ENCODE measurements around the gene FCRLA. TPM values are rescaled to one million over a fixed set of nuclear protein-coding genes. Genes with fewer than 3 reads are reported as not detected.

Gene FCRLA
- total RNA-seq, 1 experiment from 2014 or later = not detected

DNA sequence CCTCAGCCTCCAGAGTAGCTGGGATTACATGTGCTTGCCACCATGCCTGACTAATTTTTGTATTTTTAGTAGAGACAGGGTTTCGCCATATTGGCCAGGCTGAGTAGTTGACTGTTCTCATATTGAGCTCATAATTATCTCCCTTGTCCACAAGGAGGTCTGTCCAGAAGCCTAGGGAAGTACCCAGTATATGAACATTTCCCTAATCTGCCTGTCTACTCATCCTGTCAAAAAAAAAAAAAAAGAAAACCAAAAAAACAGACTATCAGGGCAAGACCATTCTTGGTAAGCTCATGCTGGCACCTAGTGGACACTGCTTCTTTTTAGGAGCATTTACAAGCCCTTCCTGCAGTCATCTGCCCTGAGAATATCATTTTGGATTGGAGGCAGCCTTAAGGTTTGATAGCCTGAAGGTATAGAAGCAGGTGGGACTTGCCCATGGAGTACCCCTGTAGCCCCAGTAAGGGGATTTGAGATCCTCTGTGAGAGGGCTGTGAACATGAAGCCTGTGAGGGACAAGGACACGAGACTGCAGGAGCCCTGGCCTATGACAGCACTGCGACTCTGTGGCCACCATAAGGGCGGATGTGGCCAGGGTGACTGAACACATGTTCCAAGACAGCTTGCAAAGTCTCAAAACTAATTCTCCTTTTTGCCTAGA is 31.7 kb downstream of the FCRLA start:
- no TSS peak for BruUV-seq (replicated peaks)
- CTCF ChIA-PET = interaction anchor here (0.6 to 1.4 kb wide), 11 partner anchors 11 to 319 kb away, joined by 3 to 16 read pairs (median 6); partner anchors contain the start of gene DUSP12
- Histone ChIP-seq H3K4me2 (ENCODE audit: low read length) (no peak overlapping the region), H3K4me3 (ENCODE audit: low read length) (no peak overlapping the region), H2AFZ (ENCODE audit: low read length) (no peak overlapping the region), H3K9ac (ENCODE audit: low read length) (no peak overlapping the region), H3K9me2 (replicated peaks; ENCODE audit: low read length) (no peaks in the 10 kb centered on the region), H3K9me3 (ENCODE audit: low read length) (no peaks in the 10 kb centered on the region), H3K4me1 (ENCODE audit: insufficient read depth, low read length) (peaks cover 47% of the 10 kb centered on the region), H3K27me3 (ENCODE audit: low read length) (no peaks in the 10 kb centered on the region), H3K36me3 (ENCODE audit: low read depth, low read length) (no peaks in the 10 kb centered on the region), H4K20me1 (ENCODE audit: low read length) (no peaks in the 10 kb centered on the region), H3F3A (ENCODE audit: low read length, unreplicated experiment) (no peaks in the 10 kb centered on the region), H3K27ac (ENCODE audit: low read length) (no peak overlapping the region), H3K79me2 (ENCODE audit: low read length) (peaks cover 9% of the 10 kb centered on the region)
- TF ChIP-seq, protein P1, sequence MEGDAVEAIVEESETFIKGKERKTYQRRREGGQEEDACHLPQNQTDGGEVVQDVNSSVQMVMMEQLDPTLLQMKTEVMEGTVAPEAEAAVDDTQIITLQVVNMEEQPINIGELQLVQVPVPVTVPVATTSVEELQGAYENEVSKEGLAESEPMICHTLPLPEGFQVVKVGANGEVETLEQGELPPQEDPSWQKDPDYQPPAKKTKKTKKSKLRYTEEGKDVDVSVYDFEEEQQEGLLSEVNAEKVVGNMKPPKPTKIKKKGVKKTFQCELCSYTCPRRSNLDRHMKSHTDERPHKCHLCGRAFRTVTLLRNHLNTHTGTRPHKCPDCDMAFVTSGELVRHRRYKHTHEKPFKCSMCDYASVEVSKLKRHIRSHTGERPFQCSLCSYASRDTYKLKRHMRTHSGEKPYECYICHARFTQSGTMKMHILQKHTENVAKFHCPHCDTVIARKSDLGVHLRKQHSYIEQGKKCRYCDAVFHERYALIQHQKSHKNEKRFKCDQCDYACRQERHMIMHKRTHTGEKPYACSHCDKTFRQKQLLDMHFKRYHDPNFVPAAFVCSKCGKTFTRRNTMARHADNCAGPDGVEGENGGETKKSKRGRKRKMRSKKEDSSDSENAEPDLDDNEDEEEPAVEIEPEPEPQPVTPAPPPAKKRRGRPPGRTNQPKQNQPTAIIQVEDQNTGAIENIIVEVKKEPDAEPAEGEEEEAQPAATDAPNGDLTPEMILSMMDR (conservative IDR thresholded peaks at IDR 0.05; ENCODE audit: low read depth, low read length) = peak; percentile 92
- TF ChIP-seq EZH2 (IDR thresholded peaks at IDR 0.05; ENCODE audit: low read length, unreplicated experiment) (no peak), EZH2phosphoT487 (IDR thresholded peaks at IDR 0.05; ENCODE audit: borderline replicate concordance, low read length) (no peak)
- DNase-seq (peak; percentile 91), ATAC-seq (peak; percentile 58)
- POLR2A ChIA-PET (ENCODE audit: unreplicated experiment) = interaction anchor here (1.2 kb wide), 1 partner anchor 12 kb away, joined by 4 read pairs; no protein-coding TSS in a partner anchor
- intact Hi-C loops (cut with micrococcal nuclease) = loop anchor here (1.0 to 2.0 kb wide), 2 partner anchors 91 to 126 kb away; no protein-coding TSS in a partner anchor

DNA sequence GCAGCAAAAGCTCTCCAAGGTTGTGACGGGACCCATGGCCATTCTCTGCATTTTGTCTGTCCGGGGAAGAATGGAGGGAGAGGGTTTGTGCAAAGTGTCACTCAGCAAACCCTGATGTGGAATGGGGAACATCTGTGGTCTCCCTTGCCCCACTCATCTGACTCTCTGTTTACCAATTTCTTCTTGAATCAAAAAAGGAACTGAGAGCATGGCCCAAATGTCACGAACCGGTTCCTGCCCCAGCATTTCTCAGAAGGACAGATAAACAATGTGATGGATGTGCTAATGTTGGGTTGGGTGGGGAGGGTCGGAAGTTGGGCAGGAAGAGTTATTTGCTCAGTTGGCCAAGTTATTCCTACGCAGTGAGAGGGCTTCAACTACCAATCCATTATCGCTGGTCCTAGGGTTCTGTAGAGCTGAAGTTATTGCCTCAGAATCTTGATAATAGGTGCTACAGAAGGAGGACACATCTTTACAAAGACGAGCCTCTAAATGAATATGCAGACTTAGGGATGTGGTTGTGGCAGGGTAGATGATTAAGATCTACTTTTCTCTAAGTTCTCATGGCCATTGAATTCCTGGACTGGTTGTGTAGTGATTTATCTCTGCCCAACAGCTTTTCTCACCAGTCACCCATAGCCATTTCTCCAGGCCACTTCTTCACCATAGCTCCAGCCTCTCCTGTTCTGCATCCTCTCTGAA is 33.0 kb downstream of the FCRLA start:
- no peak for ATAC-seq
- Histone ChIP-seq H3K4me2 (ENCODE audit: low read length) (no peak overlapping the region), H3K36me3 (ENCODE audit: low read depth, low read length) (no peaks in the 10 kb centered on the region), H3K4me3 (ENCODE audit: low read length) (no peak overlapping the region), H3K9ac (ENCODE audit: low read length) (no peak overlapping the region), H3K9me3 (ENCODE audit: low read length) (no peaks in the 10 kb centered on the region), H3K4me1 (ENCODE audit: insufficient read depth, low read length) (peaks cover 43% of the 10 kb centered on the region), H3K9me2 (replicated peaks; ENCODE audit: low read length) (no peaks in the 10 kb centered on the region), H3K79me2 (ENCODE audit: low read length) (peaks cover 7% of the 10 kb centered on the region), H3K27me3 (ENCODE audit: low read length) (no peaks in the 10 kb centered on the region), H3K27ac (ENCODE audit: low read length) (no peak overlapping the region), H2AFZ (ENCODE audit: low read length) (no peak overlapping the region), H4K20me1 (ENCODE audit: low read length) (no peaks in the 10 kb centered on the region), H3F3A (ENCODE audit: low read length, unreplicated experiment) (no peaks in the 10 kb centered on the region)
- ChIA-PET CTCF (no interaction called here), POLR2A (ENCODE audit: unreplicated experiment) (no interaction called here)
- intact Hi-C loops (cut with micrococcal nuclease) = loop anchor here (2.0 to 10.0 kb wide), 3 partner anchors 127 to 555 kb away; no protein-coding TSS in a partner anchor
- no peak for DNase-seq
- BruUV-seq (replicated peaks) = no TSS peak
- no peak for TF ChIP-seq EZH2 (IDR thresholded peaks at IDR 0.05; ENCODE audit: low read length, unreplicated experiment)
- TF ChIP-seq EZH2phosphoT487 (IDR thresholded peaks at IDR 0.05; ENCODE audit: borderline replicate concordance, low read length) = no peak
- TF ChIP-seq, protein P1 (conservative IDR thresholded peaks at IDR 0.05; ENCODE audit: low read depth, low read length) = no peak
